Occipital lobe (tissue), 2 donors: ENCODE data around the gene FSTL5. TPM values are rescaled to one million over a fixed set of nuclear protein-coding genes. Genes with fewer than 3 reads are reported as not detected.

ENCODE experiments used
- DNase-seq: peaks from one replicate; lab custom pipeline; 2025; lab: John Stamatoyannopoulos, UW
- total RNA-seq: library from RNA; depleted of rRNA; stranded (reverse); fragments of >200 nt; gene quantifications from one replicate; pipeline ENCODE4 v1.2.3, GENCODE V29; 2014

The FSTL5 gene
- total RNA-seq, 1 donor from 2014 or later = 60.8 TPM

GRCh38 chr4:161714022-161714751 is 449.6 kb downstream of the FSTL5 start:
- no peak for DNase-seq

- no peak for DNase-seq
Measured at GRCh38 chr4:161704653-161705052, 459.1 kb downstream of the FSTL5 start.

- no peak for DNase-seq
Measured at GRCh38 chr4:161704040-161704439, 459.8 kb downstream of the FSTL5 start.

GRCh38 chr4:161702287-161702686 is 461.5 kb downstream of the FSTL5 start:
- no peak for DNase-seq

GRCh38 chr4:161696944-161697343 is 466.9 kb downstream of the FSTL5 start:
- no peak for DNase-seq

GRCh38 chr4:161680146-161680545 is 483.7 kb downstream of the FSTL5 start:
- no peak for DNase-seq

- DNase-seq = no peak
Measured at GRCh38 chr4:161664740-161665139, 499.1 kb downstream of the FSTL5 start.

- no peak for DNase-seq
Measured at GRCh38 chr4:161663844-161664243, 500.0 kb downstream of the FSTL5 start.

GRCh38 chr4:161658676-161659075 is 505.1 kb downstream of the FSTL5 start:
- DNase-seq = no peak

- no peak for DNase-seq
Measured at GRCh38 chr4:161657616-161658015, 506.2 kb downstream of the FSTL5 start.

- no peak for DNase-seq
Measured at GRCh38 chr4:161656594-161656993, 507.2 kb downstream of the FSTL5 start.

- no peak for DNase-seq
Measured at GRCh38 chr4:161655148-161655547, 508.7 kb downstream of the FSTL5 start.

GRCh38 chr4:161653697-161654096 is 510.1 kb downstream of the FSTL5 start:
- no peak for DNase-seq

GRCh38 chr4:161651586-161651985 is 512.2 kb downstream of the FSTL5 start:
- DNase-seq = no peak

- DNase-seq = no peak
Measured at GRCh38 chr4:161650812-161651211, 513.0 kb downstream of the FSTL5 start.

- DNase-seq = no peak
Measured at GRCh38 chr4:161647757-161648156, 516.0 kb downstream of the FSTL5 start.

GRCh38 chr4:161642708-161643107 is 521.1 kb downstream of the FSTL5 start:
- DNase-seq = no peak

- no peak for DNase-seq
Measured at GRCh38 chr4:161629694-161630441, 533.9 kb downstream of the FSTL5 start.

GRCh38 chr4:161604516-161605300 is 559.1 kb downstream of the FSTL5 start:
- no peak for DNase-seq

- no peak for DNase-seq
Measured at GRCh38 chr4:161601011-161601410, 562.8 kb downstream of the FSTL5 start.

- no peak for DNase-seq
Measured at GRCh38 chr4:161595230-161595771, 568.5 kb downstream of the FSTL5 start.

- DNase-seq = no peak
Measured at GRCh38 chr4:161585011-161585410, 578.8 kb downstream of the FSTL5 start.
